K562 (cell line): ENCODE data around the gene LOXL3. TPM values are rescaled to one million over a fixed set of nuclear protein-coding genes. Genes with fewer than 3 reads are reported as not detected.
A peak's percentile ranks its signal among the peaks of the same experiment; 100 is the strongest.

ENCODE experiments used
- ATAC-seq: fragments of 200-7000 bp; cut with Tn5 transposase; 3 replicates; pipeline ENCODE4 v1.9.1; 2020; ENCODE audit warnings: moderate library complexity
- BruUV-seq: library from RNA; stranded (reverse); fragments of 400-500 nt; replicated peaks from 2 replicates; lab custom pipeline; 2021; lab: Mats Ljungman, UMichigan
- CTCF ChIA-PET: fragments of 300-600 bp; formaldehyde crosslinking; extraction: SDS; loops from one replicate; lab custom pipeline; 2021; ENCODE audit warnings: low intra/inter-chr PET ratio; lab: Yijun Ruan, JAX
- POLR2A ChIA-PET: fragments of 300-600, 350-650 bp; sonication (Branson Sonifier 250); formaldehyde crosslinking; extraction: SDS; loops from one replicate; lab custom pipeline; 2021; ENCODE audit warnings: antibody characterized with exemption, inconsistent platforms; lab: Yijun Ruan, JAX
- DNase-seq, 4 experiments: peaks; one replicate each; pipeline versions ENCODE4 v3.0.0 to v3.0.0-alpha.2; 2011 to 2018; ENCODE audit warnings: low spot score in 3 of 4, mixed read lengths in 3 of 4; ENCODE audit errors: extremely low read depth in 1 of 4
- FAIRE-seq: peaks from 2 replicates; lab custom pipeline; 2011; peaks lifted over from hg19 to GRCh38; lab: Jason Lieb, UNC
- H2AFZ ChIP-seq: 2 replicates; pipeline ENCODE4 v1.6.0; 2011; ENCODE audit warnings: low read depth, low read length, control low read depth, inconsistent platforms
- H3K27ac ChIP-seq: fragments of 200-600 bp; 3 replicates; pipeline ENCODE4 v1.8.0; 2011; ENCODE audit warnings: low read depth, mild to moderate bottlenecking, control low read depth, inconsistent platforms, low read length, moderate library complexity, mixed read lengths; ENCODE audit errors: extremely low read depth
- H3K27me3 ChIP-seq, 2 experiments: fragments of 300-600 bp in 1 of 2; 2 replicates in 1 of 2; 3 replicates in 1 of 2; pipeline versions ENCODE4 v1.6.0 to v1.8.0; 2011; ENCODE audit warnings: inconsistent platforms in 2 of 2, low read length in 2 of 2, mild to moderate bottlenecking in 1 of 2, mixed read lengths in 1 of 2, moderate library complexity in 1 of 2; ENCODE audit not compliant: control insufficient read depth in 2 of 2, insufficient read depth in 2 of 2
- H3K36me3 ChIP-seq: fragments of 300-600 bp; 3 replicates; pipeline ENCODE4 v1.8.0; 2011; ENCODE audit warnings: mild to moderate bottlenecking, low read length, inconsistent platforms; ENCODE audit not compliant: control insufficient read depth, insufficient read depth
- H3K4me1 ChIP-seq, 2 experiments: fragments of 200-600 bp in 1 of 2; replicated peaks in 1 of 2; 2 replicates in 1 of 2; 3 replicates in 1 of 2; pipeline versions ENCODE4 v1.5.1 to v1.8.0; 2011; ENCODE audit warnings: inconsistent platforms in 2 of 2, low read length in 2 of 2, mild to moderate bottlenecking in 1 of 2, mixed read lengths in 1 of 2, moderate library complexity in 1 of 2; ENCODE audit not compliant: control insufficient read depth in 2 of 2, insufficient read depth in 2 of 2
- H3K4me2 ChIP-seq: 2 replicates; pipeline ENCODE4 v1.6.1; 2011; ENCODE audit warnings: low read length, control low read depth, inconsistent platforms, mixed read lengths; ENCODE audit not compliant: insufficient read depth
- H3K4me3 ChIP-seq: fragments of 200-600 bp; sonication (generic), shearing (Covaris generic); 2 replicates; pipeline ENCODE4 v1.5.1; 2016; ENCODE audit warnings: control low read depth, inconsistent platforms
- H3K79me2 ChIP-seq: fragments of 200-600 bp; 3 replicates; pipeline ENCODE4 v1.8.0; 2011; ENCODE audit warnings: low read length, inconsistent platforms; ENCODE audit not compliant: control insufficient read depth, insufficient read depth
- H3K9ac ChIP-seq, 2 experiments: 2 replicates each; pipeline versions ENCODE4 v1.6.0 to v1.6.1; 2011; ENCODE audit warnings: low read depth in 2 of 2, low read length in 2 of 2, control low read depth in 1 of 2, inconsistent platforms in 1 of 2, mild to moderate bottlenecking in 1 of 2, mixed read lengths in 1 of 2; ENCODE audit not compliant: insufficient read depth in 1 of 2
- H3K9me1 ChIP-seq: one replicate; pipeline ENCODE4 v1.6.0; 2011; ENCODE audit warnings: inconsistent platforms, mild to moderate bottlenecking, low read length, moderate library complexity; ENCODE audit not compliant: control insufficient read depth, insufficient read depth
- H3K9me3 ChIP-seq: replicated peaks from 2 replicates; pipeline ENCODE4 v1.5.1; 2011; ENCODE audit warnings: low read depth, low read length, inconsistent platforms; ENCODE audit not compliant: control insufficient read depth, insufficient read depth
- H4K20me1 ChIP-seq: replicated peaks from 2 replicates; pipeline ENCODE4 v1.6.1; 2011; ENCODE audit warnings: low read length, inconsistent platforms, mixed read lengths; ENCODE audit not compliant: control insufficient read depth, insufficient read depth
- ARID2 ChIP-seq: fragments of 450-650 bp; IDR thresholded peaks from 2 replicates; pipeline ENCODE4 v1.6.1; 2017; ENCODE audit warnings: antibody characterized with exemption, mild to moderate bottlenecking
- CREB1 ChIP-seq, 2 experiments: sonication (generic) in 1 of 2; formaldehyde crosslinking in 1 of 2; IDR thresholded peaks; 2 replicates each; pipeline versions ENCODE4 v1.6.1 to v1.8.0; 2012 to 2022; ENCODE audit warnings: inconsistent platforms in 1 of 2, mild to moderate bottlenecking in 1 of 2, missing genetic modification reagents in 1 of 2, moderate library complexity in 1 of 2
- ETV6 ChIP-seq, 3 experiments: fragments of 150-350 bp in 1 of 3; sonication (generic) in 1 of 3; formaldehyde crosslinking in 1 of 3; IDR thresholded peaks; 2 replicates each; pipeline versions ENCODE4 v1.6.1 to v1.8.0; 2014 to 2022; ENCODE audit warnings: borderline replicate concordance in 2 of 3, low read depth in 2 of 3, antibody characterized with exemption in 1 of 3, low read length in 1 of 3, mild to moderate bottlenecking in 1 of 3, missing genetic modification reagents in 1 of 3
- MAFG ChIP-seq: fragments of 450-650 bp; conservative IDR thresholded peaks from 2 replicates; pipeline ENCODE4 v1.6.1; 2016; ENCODE audit warnings: missing genetic modification characterization, missing compliant biosample characterization
- MAFK ChIP-seq: IDR thresholded peaks from 2 replicates; pipeline ENCODE4 v1.6.1; 2011; ENCODE audit warnings: low read length, improper control_type of control experiment
- NFE2 ChIP-seq: IDR thresholded peaks from 2 replicates; pipeline ENCODE4 v1.6.1; 2014; ENCODE audit warnings: antibody characterized with exemption, low read depth
- NFE2L1 ChIP-seq: fragments of 450-650 bp; IDR thresholded peaks from 2 replicates; pipeline ENCODE4 v1.6.1; 2016; ENCODE audit warnings: missing genetic modification characterization, low read depth, mild to moderate bottlenecking, missing compliant biosample characterization, moderate library complexity, borderline replicate concordance
- NR2F6 ChIP-seq: fragments of 450-650 bp; formaldehyde crosslinking; IDR thresholded peaks from 2 replicates; pipeline ENCODE4 v1.4.0; 2020; ENCODE audit warnings: mild to moderate bottlenecking
- PKNOX1 ChIP-seq: fragments of 450-650 bp; IDR thresholded peaks from 2 replicates; pipeline ENCODE4 v1.6.1; 2016
- PRMT5 ChIP-seq: sonication (generic); formaldehyde crosslinking; IDR thresholded peaks from 2 replicates; pipeline ENCODE4 v1.5.0; 2020; ENCODE audit warnings: missing genetic modification reagents
- RCOR1 ChIP-seq, 2 experiments: IDR thresholded peaks; 2 replicates each; pipeline ENCODE4 v1.6.1; 2012; ENCODE audit warnings: low read depth in 2 of 2, low read length in 2 of 2, borderline replicate concordance in 1 of 2, improper control_type of control experiment in 1 of 2
- SMARCA4 ChIP-seq: fragments of 450-650 bp; IDR thresholded peaks from 2 replicates; pipeline ENCODE4 v1.6.1; 2016
- ZFP91 ChIP-seq: sonication (generic); formaldehyde crosslinking; IDR thresholded peaks from 2 replicates; pipeline ENCODE4 v1.8.0; 2022; ENCODE audit warnings: mild to moderate bottlenecking, missing genetic modification reagents
- ZNF316 ChIP-seq: fragments of 450-650 bp; IDR thresholded peaks from 2 replicates; pipeline ENCODE4 v1.6.1; 2016
- ZNF354B ChIP-seq: fragments of 250-450 bp; sonication (Bioruptor Pico); IDR thresholded peaks from 2 replicates; pipeline ENCODE4 v1.4.0; 2020
- ZNF395 ChIP-seq: fragments of 200-800 bp; sonication (Bioruptor generic); IDR thresholded peaks from 2 replicates; pipeline ENCODE4 v1.6.1; 2017; ENCODE audit warnings: missing genetic modification characterization, missing compliant biosample characterization
- ZNF445 ChIP-seq: fragments of 250-450 bp; sonication (Bioruptor Pico); IDR thresholded peaks from 2 replicates; pipeline ENCODE4 v1.4.0; 2020; ENCODE audit warnings: low read depth, mild to moderate bottlenecking, moderate library complexity
- ZNF57 ChIP-seq: fragments of 450-650 bp; formaldehyde crosslinking; IDR thresholded peaks from 2 replicates; pipeline ENCODE4 v1.4.0; 2020; ENCODE audit warnings: mild to moderate bottlenecking, moderate library complexity
- WGBS: fragments of 100-300 bp; shearing (Covaris generic); methylation state at CpG from one replicate; pipeline ENCODE4 v1.1.6; 2016; ENCODE audit warnings: low coverage, mixed read lengths; ENCODE audit not compliant: insufficient coverage; ENCODE audit errors: missing lambda C conversion rate; 5-methylcytosine and 5-hydroxymethylcytosine counted together
- in situ Hi-C: fragments of 300-500 bp; cut with MboI; formaldehyde crosslinking; loops from 4 replicates; pipeline ENCODE4 v1.15.0; 2018; ENCODE audit warnings: inconsistent platforms, mixed read lengths
- intact Hi-C: fragments of 100-400 bp; cut with micrococcal nuclease; formaldehyde crosslinking; loops from 2 replicates; pipeline ENCODE4 v1.14.2; 2022
- polyA plus RNA-seq, 8 experiments: library from polyadenylated mRNA; depleted of rRNA in 4 of 8; stranded (reverse) in 5 of 8; unstranded in 3 of 8; fragments of >200 nt; fragmentation: Nextera tagmentation in 2 of 8; fragmentation: Illumina TruSeq in 1 of 8; extraction: Ambion mirVana in 2 of 8; extraction: Trizol in 1 of 8; gene quantifications; 2 replicates each; pipeline versions ENCODE4 v1.2.1 to v1.2.3, GENCODE V29; 2011 to 2014; ENCODE audit warnings: inconsistent platforms in 1 of 8, missing spikeins in 1 of 8
- total RNA-seq, 7 experiments: library from RNA; depleted of rRNA in 6 of 7; stranded (reverse); fragments of >200 nt in 6 of 7; fragmentation: Illumina TruSeq in 2 of 7; extraction: Trizol in 2 of 7; gene quantifications; 2 replicates each; pipeline versions ENCODE4 v1.2.1 to v1.2.3, GENCODE V29; 2011 to 2021; ENCODE audit warnings: low replicate concordance in 1 of 7

Gene LOXL3
- total and polyA plus RNA-seq, 9 of the 15 experiments (the other 6 are each of a cell fraction or from before 2014, with no cell fraction given): 0.22 to 0.99 (median 0.31) TPM

DNA sequence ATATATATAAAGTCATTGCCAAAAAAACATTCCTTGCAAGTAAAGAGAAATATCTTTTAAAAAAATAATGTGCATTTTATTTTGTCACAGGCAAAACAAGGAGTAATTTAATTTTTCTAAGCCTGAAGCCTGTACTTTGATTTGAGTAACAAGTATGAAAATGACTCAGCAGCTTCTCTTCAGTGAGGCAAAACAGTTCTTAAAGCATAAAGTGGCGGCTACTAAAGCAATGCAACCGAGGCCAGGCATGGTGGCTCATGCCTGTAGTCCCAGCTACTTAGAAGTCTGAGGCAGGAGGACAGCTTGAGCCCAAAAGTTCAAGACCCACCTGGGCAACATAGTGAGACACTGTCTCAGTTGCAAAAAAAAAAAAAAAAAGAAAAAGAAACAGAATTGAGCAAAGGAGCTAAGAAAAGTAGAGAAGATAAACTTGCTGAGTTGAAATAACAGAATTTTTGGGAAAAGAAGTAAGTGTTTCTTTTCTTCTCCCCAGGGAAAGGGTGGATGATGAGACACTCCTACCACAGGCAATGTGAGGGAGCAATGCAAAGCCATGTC is 30.4 kb upstream of the LOXL3 start:
- Histone ChIP-seq H3K4me1 (peaks cover 3% of the 10 kb centered on the region in 2 experiments; a peak in 3 of 5 replicates), H3K9ac (0 out of 4 replicates have a peak overlapping the region, but pooled peaks of 1 of the 2 experiments have one; percentile 52), H3K27me3 (no peaks in the 10 kb centered on the region; a peak in 1 of 5 replicates), H4K20me1 (no peaks in the 10 kb centered on the region), H3K4me2 (no peak overlapping the region), H3K4me3 (no peak overlapping the region), H3K9me1 (no peaks in the 10 kb centered on the region), H3K9me3 (no peaks in the 10 kb centered on the region), H3K36me3 (no peaks in the 10 kb centered on the region), H3K79me2 (no peaks in the 10 kb centered on the region), H2AFZ (peak overlapping the region; percentile 64), H3K27ac (peak overlapping the region; percentile 21; the same call in 1 of the 3 replicates)
- in situ Hi-C loops: no loop called here
- ChIA-PET CTCF (no interaction called here), POLR2A (interaction anchor here (0.6 to 3.4 kb wide), 8 partner anchors 8 to 143 kb away, joined by 3 to 13 read pairs (median 4); partner anchors contain the start of gene MRPL53)
- ATAC-seq (no peak; the same call in 2 of the 3 replicates), FAIRE-seq (no peak), DNase-seq (peak in 1 of 4 experiments; percentile 33)
- no TSS peak for BruUV-seq
- WGBS: 8% methylated on average over 2 of the region's 2 CpGs
- intact Hi-C loops: loop anchor here (2.0 to 10.0 kb wide), 2 partner anchors 293 to 329 kb away; no protein-coding TSS in a partner anchor
- TF ChIP-seq ETV6 (IDR thresholded peaks at IDR 0.05; ENCODE audit: borderline replicate concordance in 1 of 2, low read depth in 2 of 2, low read length in 1 of 2): no peak
- TF ChIP-seq ETV6 (CRISPR knock-in tag; IDR thresholded peaks at IDR 0.05; ENCODE audit: borderline replicate concordance): no peak
- TF ChIP-seq ZNF57 (CRISPR knock-in tag): no peak
- TF ChIP-seq ZNF445 (CRISPR knock-in tag): no peak
- TF ChIP-seq PRMT5 (CRISPR knock-in tag): no peak
- no peak for TF ChIP-seq NR2F6 (CRISPR knock-in tag)
- TF ChIP-seq MAFG (tag): peak; percentile 79
- TF ChIP-seq ZFP91 (CRISPR knock-in tag): no peak
- TF ChIP-seq PKNOX1: no peak
- TF ChIP-seq MAFK: peak; percentile 61; the same call in 1 of the 2 replicates
- peak; percentile 86 for TF ChIP-seq NFE2
- peak; percentile 43; the same call in 1 of the 2 replicates for TF ChIP-seq NFE2L1 (tag)
- TF ChIP-seq ARID2: no peak
- TF ChIP-seq ZNF354B: no peak
- TF ChIP-seq RCOR1 (IDR thresholded peaks at IDR 0.05; ENCODE audit: borderline replicate concordance in 1 of 2, low read depth in 2 of 2, low read length in 2 of 2): no peak
- TF ChIP-seq SMARCA4: 0 out of 2 replicates have a peak, but pooled peaks have one; percentile 19
- TF ChIP-seq CREB1 (IDR thresholded peaks at IDR 0.05): no peak
- no peak for TF ChIP-seq CREB1 (CRISPR knock-in tag; IDR thresholded peaks at IDR 0.05)
- peak; percentile 83 for TF ChIP-seq ZNF316
- TF ChIP-seq ZNF395 (CRISPR knock-in tag): no peak
